SKM-1 (cell line): ENCODE data around the gene RTP5.

Experiments
- DNase-seq: peaks from one replicate; lab custom pipeline; 2025; ENCODE audit not compliant: unreplicated experiment; lab: John Stamatoyannopoulos, UW

RTP5 gene

DNA sequence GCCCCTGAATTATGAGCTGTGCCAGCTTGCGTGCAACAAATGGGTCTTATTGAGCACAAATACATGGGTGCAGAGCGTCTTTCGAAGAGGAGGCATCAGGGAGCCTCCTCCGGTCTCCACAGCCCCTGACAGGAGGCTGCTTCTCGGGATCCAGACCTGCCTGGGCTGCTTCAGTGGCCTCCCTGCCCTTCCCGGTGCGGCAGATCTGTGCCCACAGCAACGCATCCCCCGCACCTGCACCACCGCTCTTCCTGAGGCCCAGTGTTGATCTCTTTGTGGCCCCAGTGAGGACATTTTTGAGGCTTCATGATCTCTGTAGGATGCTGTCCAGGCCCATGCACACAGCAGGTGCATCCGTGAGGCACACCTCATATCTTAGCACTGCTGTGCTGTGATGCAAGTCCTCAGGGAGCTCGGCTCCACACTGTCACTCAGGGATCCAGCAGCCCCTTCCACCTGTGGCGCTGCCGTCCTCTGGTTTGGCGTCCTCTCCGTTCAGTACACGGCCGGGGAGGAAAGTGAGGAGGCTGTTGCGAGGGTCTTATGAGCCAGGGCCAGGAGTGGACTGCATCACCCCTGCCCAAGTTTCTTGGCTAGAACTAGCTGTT is 17.4 kb downstream of the RTP5 start:
- DNase-seq = no peak

DNA sequence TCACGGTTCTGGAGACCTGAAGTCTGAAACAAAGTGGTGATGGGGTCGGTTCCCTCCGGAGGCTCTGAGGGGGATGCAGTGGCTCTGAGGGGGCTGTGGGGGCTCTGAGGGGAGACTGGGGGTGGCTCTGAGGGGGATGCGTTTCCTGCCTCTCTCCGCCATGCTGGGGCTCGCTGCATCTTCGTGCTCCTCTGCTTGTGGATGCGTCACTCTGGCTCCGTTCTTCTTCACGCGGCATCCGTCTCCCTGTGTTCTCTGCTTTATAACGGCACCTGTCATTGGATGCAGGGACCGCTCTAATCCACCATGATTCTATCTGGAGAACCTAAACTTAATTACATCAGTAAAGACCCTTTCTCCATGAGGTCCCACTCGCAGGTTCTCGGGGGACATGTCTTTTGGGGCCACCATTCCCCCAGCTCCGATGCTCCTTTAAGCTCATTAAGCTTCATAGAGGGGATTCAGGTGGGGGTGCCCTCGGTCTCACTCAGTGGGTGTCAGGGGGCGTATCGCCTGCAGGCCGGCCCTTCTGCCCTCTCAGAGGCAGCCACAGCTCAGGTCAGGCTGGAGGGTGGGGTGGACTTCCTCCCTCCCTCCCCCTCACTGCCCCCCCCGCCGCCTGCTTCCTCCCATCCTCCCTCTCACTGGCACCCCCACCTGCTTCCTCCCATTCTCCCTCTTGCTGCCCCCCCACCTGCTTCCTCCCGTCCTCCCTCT is 18.4 kb downstream of the RTP5 start:
- DNase-seq = no peak

DNA sequence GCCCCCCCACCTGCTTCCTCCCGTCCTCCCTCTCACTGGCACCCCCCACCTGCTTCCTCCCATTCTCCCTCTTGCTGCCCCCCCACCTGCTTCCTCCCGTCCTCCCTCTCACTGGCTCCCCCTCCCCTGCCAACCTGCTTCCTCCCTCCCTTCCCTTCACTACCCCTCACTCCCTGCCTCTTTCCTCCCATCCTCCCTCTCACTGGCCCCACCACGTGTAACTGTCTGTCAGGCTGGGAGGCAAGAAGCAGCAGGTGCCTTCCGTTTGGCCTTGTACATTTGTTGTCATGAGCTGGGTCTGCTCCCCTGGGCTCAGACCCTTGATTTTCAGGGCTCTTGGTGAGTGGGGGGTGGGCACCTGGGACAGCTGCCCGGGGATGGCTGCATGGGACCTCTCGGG is 19.1 kb downstream of the RTP5 start:
- no peak for DNase-seq

DNA sequence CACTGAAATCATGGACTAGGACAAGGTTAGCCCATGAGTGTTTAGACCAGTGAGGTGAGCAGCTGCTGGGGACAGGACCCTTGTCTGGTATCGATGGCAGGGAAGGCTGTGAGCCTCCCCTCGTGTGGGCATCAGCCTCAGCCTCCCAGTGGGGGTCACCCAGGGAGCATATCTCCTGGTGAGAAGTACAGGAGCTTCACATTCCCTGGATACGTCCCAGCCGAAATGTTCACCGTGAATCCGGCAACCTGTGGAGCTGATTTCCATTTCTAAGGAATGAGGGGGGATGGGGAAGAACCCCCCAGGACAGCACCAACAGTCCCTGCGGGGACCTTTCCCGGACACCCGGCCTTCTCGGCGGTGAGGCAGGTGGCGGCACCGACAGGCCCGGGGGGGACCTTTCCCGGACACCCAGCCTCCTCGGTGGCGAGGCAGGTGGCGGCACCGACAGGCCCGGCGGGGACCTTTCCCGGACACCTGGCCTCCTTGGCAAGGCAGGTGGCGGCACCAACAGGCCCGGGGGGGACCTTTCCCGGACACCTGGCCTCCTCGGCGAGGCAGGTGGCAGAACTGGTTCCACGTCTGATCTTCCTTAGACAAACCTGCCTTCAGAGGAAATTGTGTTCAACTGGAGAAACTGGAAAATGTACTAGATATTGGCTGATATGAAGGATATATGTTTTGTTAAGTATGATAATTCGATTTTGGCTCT is 21.2 kb downstream of the RTP5 start:
- no peak for DNase-seq

DNA sequence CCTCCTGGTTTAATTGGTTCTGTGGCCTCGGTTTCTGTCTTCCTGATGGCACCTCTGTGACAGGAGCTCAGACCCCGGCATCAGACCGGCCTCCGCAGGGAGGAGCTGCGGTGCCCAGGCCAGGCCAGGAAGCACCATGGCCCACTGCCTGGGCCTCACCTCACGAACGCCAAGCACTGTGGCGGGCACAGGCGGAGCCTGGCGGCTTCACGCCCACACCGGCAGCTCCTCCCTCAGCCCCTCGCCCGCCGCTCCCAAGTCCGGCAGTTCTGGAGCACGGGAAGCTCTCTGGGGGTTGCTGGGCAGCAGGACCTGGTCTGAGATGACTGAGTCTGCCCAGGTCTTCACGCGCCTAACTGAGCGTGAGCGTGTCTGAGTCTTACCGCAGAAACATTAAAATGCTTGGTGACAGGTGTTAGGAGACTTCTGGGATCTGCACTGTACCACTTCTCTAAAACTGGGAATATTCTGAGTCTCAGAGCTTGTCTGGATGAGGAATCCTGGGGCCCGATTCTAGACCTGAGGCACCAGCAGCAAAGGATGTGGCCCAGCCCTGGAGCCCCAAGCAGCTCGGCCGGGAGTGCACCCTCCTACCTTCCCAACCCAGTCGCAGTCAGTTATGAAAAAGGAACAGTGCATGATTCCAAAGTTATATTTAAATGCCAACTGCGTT is 21.9 kb downstream of the RTP5 start:
- DNase-seq = no peak

DNA sequence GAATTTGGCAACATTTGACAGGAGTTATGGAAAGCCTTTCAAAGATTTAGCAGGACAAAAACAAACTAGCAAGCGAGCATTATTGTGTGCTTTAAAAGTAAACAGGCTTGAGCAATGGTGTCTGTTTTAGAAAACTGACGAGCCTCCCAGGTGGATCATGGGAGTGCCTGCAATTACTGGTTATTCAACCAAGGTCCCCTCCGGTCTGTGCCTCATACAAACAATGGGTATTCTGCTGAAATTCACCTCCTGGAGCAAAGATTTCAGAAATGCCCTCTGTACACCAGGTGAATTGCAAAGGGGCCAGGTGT is 22.4 kb downstream of the RTP5 start:
- DNase-seq = no peak

DNA sequence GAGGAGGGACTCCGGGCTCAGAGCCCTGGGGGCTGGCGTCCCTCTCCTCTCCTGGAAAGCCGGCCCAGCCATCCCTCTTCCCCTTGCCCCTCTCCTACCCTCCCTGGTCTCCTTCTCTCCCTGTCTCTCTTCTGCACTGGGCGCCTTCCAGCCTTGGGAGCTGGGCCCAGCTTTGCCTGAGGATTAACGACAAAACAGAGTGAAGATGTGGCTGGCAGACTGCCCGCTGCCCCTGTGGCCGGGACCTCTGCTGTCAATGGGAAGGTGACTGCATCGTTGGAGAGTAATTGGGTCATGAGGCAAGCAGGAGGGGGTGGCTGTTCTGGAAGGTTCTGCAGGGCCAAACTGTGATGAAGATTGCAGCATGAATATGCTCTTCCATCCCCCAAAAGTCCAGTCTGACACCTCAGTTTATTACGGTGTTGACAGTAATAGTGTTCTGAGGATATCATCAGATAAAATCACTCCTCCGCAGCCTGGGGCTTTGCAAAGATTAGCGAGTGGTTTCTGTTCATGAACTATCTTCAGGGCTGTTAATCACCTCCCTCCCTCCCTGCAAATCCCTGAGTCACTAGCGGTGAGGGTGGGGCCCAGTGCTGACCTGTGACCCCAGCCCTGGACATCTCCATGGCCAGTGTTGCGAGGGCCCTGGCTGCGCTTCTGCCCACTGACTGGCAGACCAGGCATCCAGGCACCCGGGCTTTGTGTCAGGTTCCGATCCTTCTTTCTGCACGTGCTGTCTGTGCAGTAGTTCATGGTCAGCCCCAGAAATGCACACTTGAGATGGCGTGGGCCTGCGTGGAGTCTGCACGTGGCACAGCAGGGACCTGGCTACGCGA is 23.0 kb downstream of the RTP5 start:
- DNase-seq = no peak

DNA sequence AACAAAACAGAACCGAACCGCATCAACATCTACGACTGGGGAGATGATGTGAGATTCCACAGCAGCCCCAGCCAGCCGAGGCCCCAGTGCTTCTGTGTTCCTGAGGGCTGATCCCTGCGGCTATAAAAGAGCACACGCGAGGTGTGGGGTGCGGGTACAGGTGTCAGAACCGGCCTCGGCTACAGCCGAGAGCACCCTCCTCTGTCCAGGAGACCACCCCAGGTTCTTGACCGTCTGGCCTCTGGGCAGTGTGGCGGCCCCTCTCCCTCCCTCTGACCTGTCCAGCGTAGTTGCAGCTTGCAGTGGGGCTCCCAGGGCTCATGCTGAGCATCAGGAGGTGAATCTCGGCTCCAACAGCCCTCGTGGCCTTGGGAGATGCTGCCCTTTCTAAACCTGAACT is 23.7 kb downstream of the RTP5 start:
- no peak for DNase-seq

DNA sequence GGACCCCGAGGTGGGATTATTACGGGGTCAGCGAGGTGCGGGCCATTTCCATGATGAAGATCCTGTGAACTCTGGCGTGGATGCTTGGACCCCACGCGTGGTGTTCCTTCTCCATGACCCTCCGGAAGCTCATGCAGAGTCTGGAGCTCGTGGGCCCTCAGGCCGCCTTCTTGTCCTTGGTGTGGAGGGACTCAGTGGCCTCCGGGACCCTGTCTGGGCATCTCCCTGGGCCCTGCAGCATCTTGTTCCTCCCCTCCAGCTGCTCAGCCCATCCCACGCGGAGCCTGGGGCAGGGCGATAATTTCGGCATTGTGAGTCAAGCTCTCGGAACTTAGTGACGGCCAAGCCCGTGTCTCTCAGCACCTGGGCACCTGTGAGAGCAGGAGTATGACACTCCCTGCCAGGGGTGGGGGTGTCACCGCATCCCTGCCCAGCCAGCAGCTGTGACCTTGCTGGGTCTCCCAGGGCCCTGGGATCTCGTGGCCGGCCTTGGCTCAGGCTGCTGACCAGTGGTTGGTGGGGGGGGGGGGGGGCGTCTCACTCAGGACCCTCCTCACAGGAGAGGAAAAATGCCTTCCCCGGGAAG is 24.6 kb downstream of the RTP5 start:
- DNase-seq = no peak

DNA sequence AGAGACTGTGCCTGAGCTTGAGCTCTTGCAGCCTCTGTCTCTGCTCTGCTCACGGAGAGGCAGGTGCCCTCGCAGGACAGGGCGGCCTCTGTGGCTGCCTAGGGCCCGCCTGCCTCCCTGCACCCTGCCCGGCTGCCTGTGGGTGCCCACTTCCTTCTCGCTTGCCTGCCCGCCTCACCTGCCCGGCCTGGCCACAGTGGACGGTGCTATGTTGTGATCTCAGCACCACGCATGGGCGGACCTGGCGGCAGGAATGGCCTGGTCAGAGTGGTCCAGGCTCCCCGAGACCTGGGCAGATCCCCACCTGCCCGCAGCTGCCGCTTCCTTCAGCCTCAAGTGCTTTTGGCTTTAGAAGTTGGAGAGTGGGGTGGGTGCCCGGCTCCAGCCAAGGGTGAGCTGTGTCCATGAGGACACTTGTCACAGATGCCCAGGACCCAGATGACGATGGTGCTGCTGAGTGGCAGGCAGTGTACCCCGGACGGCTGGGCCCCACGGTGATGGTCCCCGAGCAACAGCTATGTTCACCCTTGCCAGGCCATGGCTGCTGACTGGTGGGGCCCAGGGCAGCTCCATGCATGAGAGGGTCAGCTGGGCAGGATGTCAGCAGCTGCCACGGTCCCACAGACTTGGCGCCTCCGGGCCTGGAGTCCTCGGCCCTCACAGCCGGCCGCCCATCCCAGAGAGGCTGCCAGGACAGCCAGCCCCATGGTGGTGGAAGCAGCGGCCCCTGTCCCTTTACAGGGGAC is 25.3 kb downstream of the RTP5 start:
- DNase-seq = no peak

DNA sequence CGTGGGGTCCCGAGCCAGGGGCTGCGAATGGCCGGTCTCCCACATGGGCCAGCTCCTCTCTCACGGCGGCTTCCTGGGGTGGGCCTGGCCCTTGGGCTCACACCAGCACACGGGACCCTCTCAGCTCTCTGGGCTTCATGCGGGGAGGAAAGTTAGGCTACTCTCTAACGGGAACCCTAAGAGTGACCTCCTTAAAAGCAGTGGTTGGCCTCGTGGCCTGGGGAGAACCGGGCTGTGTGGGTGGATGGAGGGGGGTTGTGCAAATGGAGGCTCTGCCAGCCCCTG is 25.8 kb downstream of the RTP5 start:
- DNase-seq = no peak

DNA sequence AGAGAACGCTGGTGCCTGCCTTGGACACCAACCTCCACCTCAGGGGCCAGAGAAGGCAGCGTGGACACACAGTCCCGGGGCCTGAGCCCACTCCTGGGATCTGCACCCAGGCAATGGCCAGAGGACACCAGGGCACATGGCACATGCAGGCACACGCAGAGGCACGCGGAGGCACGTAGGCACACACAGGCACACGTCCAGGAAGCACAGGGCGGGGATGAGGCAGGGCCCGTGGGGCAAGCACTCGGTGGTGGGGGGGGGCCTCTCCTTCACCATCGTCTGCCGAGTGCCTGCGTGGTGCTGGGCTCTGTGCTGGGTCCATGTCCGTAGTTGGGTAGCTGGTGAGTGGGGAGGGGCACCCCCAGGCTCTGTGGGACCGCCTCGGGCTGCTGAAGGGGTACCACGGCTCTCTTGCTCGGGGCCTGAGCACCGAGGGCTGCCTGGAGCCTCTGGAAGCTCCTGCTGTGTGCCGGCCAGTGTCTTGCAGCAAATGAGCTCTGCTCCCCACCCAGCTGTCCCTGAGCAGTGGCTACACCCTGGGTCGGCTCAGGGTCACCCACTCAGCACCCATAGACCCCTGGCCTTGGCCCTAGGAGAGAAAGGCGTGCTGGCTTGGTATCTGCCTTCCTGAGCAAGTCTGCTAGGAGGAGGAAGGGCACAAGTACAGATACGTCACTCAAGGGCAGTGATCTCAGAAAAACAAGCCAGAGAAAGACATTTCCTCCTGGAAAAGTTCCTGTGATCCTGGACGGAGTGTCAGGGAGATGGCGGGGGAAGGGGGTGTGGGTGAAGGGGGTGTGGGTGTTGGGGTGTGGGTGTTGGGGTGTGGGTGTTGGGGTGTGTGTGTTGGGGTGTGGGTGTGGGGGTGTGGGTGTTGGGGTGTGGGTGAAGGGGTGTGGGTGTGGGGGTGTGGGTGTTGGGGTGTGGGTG is 26.4 kb downstream of the RTP5 start:
- DNase-seq = no peak

DNA sequence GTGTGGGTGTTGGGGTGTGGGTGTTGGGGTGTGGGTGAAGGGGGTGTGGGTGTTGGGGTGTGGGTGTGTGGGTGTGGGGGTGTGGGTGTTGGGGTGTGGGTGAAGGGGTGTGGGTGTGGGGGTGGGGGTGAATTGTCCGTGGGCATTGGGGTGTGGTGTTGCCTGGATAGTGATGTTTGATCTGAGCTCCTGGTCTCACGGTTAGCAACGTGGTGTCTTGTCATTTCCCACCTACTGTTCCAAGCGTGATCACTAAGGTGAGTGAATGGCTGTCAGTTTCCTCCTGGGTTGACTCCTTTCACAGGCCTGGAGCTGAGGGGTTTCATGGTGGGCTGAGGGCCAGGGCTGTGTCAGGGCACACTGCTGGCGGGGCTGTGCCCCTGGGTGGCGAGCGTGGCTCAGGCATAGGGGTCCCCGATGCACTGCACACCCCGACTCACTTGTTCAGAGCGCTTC is 27.2 kb downstream of the RTP5 start:
- no peak for DNase-seq

DNA sequence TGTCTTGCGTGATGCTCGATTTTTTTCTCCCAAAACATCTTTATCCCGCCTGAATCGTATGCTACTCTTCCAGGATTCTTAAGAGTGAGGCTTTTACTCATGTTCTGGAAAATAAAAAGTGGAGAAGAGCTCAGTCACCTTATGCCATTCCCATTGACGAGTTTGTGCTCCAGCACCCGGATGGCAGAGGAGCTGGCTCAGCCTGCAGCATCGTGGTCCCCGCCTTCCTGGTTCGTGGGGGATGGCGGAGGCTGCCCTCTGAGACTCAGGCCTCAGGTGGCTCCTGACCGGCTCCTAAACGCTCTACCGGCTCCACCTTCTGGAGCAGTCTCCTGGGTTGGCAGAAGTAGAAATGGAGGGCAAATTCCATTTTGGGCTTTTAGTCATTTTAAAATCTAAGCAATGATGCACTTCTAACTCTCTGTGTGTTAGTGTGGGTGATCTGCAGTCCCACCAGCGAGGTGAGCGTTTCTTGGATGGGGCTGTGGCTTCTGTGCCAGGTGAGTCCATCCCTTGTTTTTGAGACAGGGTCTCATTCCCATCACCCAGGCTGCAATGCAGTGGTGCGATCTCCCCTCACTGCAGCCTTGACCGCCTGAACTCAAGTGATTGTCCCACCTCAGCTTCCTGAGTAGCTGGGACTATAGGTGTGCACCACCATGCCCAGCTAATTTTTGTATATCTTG is 27.8 kb downstream of the RTP5 start:
- DNase-seq = no peak

DNA sequence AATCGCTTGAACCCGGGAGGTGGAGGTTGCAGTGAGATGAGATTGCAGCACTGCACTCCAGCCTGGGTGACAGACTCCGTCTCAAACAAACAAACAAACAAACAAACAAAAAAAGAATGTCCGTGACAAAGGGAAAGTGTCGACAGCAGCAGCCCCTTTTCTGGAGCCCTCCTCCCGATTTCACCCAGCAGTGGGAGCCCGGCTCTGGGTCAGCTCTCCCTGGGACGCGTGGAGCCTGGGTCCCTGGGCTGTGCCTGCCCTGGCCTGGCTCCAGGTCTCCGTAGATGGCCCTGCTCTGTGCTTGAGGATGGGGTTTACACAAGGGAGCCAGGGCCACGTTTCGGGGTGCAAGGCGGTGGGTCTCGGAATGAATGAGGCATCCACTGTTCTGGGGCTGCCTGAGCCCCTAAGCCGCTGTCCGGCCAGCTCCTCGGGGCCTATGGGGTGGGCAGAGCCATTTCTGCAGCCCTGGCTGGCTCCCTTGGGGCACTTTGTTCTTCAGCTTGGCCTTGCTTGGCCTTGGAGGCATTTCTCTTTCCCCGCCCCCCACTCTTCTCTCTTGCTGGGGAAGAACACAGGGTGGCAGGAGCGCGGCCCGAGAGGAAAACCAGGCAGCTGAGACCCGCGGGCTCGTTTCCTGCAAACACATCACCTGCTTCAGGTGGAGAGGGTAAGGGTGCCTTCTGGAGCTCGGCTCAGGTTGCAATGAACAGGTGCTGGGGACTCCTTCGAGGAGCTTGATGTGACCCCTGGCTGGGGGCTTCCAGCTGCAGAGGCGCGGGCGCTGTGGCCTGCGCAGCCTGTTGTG is 29.1 kb downstream of the RTP5 start:
- no peak for DNase-seq

DNA sequence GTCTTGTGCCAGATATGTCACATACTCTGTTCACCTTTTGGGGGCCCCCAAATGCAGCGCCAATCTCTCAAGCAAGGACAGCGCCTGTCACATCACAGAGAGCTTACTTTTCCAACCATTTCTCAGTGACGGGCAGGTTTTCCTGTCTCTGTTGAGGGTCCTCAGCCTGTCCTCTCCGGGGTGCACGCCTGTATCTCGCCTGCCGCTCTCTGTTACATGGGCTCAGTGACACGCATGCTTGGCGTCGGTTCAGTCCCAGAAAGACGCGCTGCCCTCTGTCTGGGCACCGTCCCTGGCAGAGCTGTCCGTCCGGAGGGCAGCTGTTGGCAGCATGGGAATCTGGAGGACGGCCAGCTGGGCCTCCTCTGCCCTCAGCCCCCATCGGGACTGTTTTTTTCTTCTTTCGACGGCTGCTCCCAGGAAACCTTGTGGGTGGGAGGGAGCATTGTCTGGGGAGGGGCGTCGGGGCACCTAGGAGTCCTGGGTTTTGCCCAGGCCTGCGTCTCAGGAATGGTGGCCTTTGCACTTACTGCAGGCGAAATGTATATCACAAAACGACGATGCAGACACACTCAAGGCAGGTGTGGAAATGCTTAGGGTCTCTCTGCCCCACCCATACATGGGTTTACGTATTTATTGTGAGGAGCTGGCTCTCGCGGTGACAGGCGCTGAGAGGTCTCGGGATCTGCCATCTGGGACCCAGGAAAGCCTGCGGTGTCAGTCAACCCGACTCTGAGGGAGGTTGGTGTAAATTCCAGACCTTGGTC is 30.9 kb downstream of the RTP5 start:
- no peak for DNase-seq

DNA sequence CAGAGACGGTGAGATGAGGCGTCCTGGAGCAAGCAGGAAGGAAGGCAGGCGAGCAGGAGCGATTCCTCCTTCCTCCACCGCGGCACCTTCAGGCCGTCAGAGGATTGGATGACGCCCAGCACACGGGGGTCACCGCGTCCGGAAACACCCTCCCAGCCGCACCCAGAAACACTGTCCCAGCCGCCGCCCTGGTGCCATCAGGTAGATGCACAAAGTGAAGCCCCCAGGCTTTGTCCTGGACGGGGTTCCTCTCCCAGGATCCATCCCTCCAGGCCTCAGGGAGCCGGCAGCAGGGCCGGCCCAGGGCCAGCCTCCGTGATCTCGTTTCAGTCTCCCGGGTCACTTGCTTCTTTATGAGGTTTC is 31.5 kb downstream of the RTP5 start:
- DNase-seq = no peak
